HG03159 (cell line): ENCODE data around the gene ATP8A1.
"Not testable (repeated sequence)": the region's sequence is repeated elsewhere in the genome, so short reads cannot be mapped to it uniquely, and the experiment has no call there.

Source experiments
- ATAC-seq: cut with Tn5 transposase; IDR thresholded peaks from one replicate; pipeline ENCODE4 v1.9.1; 2021; ENCODE audit warnings: mild to moderate bottlenecking, moderate library complexity; ENCODE audit not compliant: unreplicated experiment

Gene ATP8A1

GRCh38 chr4:42377497-42377896 lies 279.4 kb downstream of the ATP8A1 start:
- no peak for ATAC-seq

DNA sequence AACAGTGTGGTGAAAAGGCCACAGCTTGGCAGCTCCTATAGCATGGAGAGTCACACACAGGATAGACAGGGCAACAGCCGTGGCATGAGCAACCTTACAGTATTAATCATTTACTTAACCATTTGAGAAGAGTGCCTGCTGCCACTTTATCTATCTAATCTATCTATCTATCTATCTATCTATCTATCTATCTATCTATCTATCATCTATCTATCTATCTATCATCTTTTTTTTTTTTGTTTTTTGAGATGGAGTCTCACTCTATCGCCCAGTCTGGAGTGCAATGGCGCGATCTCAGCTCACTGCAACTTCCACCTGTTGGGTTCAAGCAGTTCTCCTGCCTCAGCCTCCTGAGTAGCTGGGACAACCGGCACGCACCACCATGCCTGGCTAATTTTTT lies 284.6 kb downstream of the ATP8A1 start:
- not testable (repeated sequence) for ATAC-seq

DNA sequence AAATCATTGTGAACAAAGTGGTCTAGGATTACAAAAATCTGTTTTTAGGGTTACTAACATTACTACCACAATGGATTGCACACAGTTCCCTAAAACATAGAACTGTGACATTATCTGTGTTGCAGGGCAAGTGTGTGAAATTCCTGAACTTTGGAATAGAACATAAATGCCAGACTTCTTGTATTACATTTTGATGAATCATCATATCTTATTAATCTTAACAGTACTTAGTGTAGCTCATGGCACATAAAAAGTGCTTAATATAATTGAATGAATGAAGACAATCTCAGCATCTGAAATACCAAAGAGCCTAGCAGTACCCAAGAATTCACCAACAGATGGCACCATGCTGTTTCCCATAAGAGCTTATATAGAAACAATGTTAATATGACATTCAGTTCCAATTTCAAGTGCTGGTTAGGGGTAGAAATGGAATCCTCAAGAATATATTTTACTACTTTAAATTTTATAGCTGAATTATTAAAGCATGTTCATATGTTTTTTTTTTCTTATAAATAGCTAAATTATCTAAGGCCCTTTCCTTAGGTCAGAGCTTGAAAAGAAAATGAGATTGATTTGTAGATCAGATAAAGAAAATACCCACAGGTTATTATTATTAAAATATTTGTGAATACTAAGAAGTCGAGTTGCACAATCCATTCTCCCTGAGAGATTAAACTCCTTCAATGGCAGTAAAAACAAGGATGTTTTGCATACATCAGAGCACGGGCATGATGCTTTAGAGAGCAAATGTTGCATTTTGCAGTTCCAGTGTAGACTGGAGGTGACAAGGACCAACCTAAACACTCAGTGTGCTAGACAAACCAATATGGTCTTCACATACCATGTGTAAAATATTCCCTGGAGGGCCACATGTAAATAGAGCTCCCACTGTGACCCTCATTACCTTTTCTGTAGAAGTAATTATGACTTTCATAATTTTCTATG lies 285.3 kb downstream of the ATP8A1 start:
- no peak for ATAC-seq

DNA sequence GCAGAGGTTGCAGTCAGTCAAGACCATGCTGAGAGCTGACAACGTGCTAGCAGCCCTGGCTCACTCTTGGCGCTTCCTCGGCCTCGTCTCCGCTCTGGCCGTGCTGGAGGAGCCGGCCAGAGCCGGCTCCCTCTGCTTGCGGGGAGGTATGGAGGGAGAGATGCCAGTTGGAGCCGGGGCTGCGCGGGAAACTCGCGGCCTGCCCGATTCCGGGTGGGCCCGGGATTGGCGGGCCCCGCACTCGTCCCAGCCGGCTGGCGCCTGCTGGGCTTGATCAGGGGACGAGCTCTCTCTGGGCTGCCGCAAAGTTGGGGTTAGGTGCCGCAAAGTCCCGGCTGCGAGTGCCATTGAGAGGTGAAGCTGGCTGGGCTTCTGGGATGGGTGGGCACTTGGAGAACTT lies 287.4 kb downstream of the ATP8A1 start:
- ATAC-seq: no peak

- no peak for ATAC-seq
These were observed 289.9 kb downstream of the ATP8A1 start for GRCh38 chr4:42366959-42367358.

GRCh38 chr4:42364266-42365053 lies 292.4 kb downstream of the ATP8A1 start:
- no peak for ATAC-seq

- ATAC-seq: no peak
These were observed 293.3 kb downstream of the ATP8A1 start for GRCh38 chr4:42363614-42364013.

DNA sequence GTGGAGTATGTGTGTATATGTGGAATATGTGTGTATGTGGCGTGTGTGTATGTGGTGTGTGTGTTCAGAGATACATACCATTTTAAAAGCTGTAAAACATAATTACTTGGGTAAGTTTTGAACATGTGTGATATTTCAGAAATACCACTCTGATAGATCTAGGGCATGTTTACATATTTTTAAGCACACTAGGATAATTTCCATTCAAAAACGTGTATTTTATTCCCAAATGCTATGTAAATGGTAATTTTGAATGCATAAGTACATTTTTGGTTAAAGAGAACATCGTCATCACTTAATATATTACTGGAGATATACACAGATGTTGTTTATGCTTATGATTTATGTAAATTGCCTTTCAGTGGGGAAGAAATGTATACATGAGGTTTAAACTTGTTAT lies 294.3 kb downstream of the ATP8A1 start:
- ATAC-seq: no peak

- no peak for ATAC-seq
These were observed 295.4 kb downstream of the ATP8A1 start for GRCh38 chr4:42361456-42361855.

DNA sequence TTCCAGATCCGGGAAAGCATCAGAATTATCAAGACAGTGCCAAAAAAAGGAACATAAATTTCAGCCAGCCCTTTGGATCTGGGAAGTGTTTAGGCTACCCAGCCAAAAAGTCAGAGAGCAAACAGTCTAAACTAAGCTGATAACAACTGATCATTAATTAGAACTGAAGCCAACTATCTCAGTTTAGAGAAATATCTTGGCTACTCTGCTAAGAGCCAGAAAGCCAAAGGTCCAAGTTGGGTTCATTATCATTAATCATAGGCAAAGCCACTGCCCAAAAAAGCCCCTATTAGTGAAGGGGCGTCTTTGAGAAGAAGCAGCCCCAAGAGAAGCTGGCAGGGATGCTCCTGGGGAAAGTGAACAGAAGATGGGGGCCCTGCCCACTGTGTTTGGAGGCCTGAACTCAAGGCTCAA lies 296.6 kb downstream of the ATP8A1 start:
- no peak for ATAC-seq

DNA sequence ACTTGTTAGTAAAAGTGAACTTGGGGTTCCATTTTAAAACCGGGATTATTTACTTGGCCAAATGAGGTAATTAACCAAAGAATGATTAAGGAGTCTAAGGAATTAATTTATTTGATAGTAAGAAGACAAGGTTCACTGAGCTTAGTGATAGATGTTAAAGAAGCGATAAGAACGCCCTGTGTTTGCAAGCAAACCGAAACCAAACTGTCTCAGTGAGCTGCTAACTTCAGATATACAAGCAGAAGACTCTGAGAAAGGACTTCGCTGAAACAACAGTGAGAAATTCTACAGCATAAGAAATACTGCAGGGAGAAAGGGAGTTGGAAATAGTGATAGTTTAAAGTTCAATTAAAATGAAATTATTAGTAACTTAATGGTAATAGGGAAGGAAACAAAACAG lies 297.2 kb downstream of the ATP8A1 start:
- no peak for ATAC-seq
